ENCODE results near the gene TENM4.

The TENM4 gene

GRCh38 chr11:79353706-79354105 lies 87.1 kb downstream of the TENM4 start:
- Histone ChIP-seq H3K9ac (ENCODE audit: low read depth, low read length) (no peak overlapping the region), H3K4me1 (ENCODE audit: control insufficient read depth, insufficient read depth, low read length) (no peaks in the 10 kb centered on the region)

GRCh38 chr11:79352349-79352703 lies 88.5 kb downstream of the TENM4 start:
- Histone ChIP-seq H3K4me3 (ENCODE audit: low read depth, low read length) (no peak overlapping the region), H3K36me3 (ENCODE audit: control insufficient read depth, insufficient read depth, low read length) (no peaks in the 10 kb centered on the region), H3K9me3 (ENCODE audit: control insufficient read depth, insufficient read depth, low read length) (no peaks in the 10 kb centered on the region), H3K4me1 (ENCODE audit: control insufficient read depth, insufficient read depth, low read length) (no peaks in the 10 kb centered on the region), H3K9ac (ENCODE audit: low read depth, low read length) (no peak overlapping the region), H3K27me3 (ENCODE audit: control insufficient read depth, insufficient read depth, low read length) (no peaks in the 10 kb centered on the region)

More at GRCh38 chr11:79353706-79354105, 87.1 kb downstream of the TENM4 start:
- Histone ChIP-seq H3K9me3 (ENCODE audit: control insufficient read depth, insufficient read depth, low read length) (no peaks in the 10 kb centered on the region), H3K27me3 (ENCODE audit: control insufficient read depth, insufficient read depth, low read length) (no peaks in the 10 kb centered on the region), H3K36me3 (ENCODE audit: control insufficient read depth, insufficient read depth, low read length) (no peaks in the 10 kb centered on the region), H3K4me3 (ENCODE audit: low read depth, low read length) (no peak overlapping the region)

GRCh38 chr11:79348976-79349682 lies 91.7 kb downstream of the TENM4 start:
- Histone ChIP-seq H3K36me3 (ENCODE audit: control insufficient read depth, insufficient read depth, low read length) (no peaks in the 10 kb centered on the region), H3K9ac (ENCODE audit: low read depth, low read length) (no peak overlapping the region), H3K27me3 (ENCODE audit: control insufficient read depth, insufficient read depth, low read length) (no peaks in the 10 kb centered on the region), H3K4me1 (ENCODE audit: control insufficient read depth, insufficient read depth, low read length) (peaks cover 7% of the 10 kb centered on the region), H3K9me3 (ENCODE audit: control insufficient read depth, insufficient read depth, low read length) (no peaks in the 10 kb centered on the region), H3K4me3 (ENCODE audit: low read depth, low read length) (no peak overlapping the region)

GRCh38 chr11:79346021-79346420 lies 94.8 kb downstream of the TENM4 start:
- Histone ChIP-seq H3K4me3 (ENCODE audit: low read depth, low read length) (no peak overlapping the region), H3K36me3 (ENCODE audit: control insufficient read depth, insufficient read depth, low read length) (no peaks in the 10 kb centered on the region), H3K4me1 (ENCODE audit: control insufficient read depth, insufficient read depth, low read length) (peaks cover 8% of the 10 kb centered on the region)

GRCh38 chr11:79344753-79345294 lies 96.0 kb downstream of the TENM4 start:
- Histone ChIP-seq H3K4me1 (ENCODE audit: control insufficient read depth, insufficient read depth, low read length) (peaks cover 8% of the 10 kb centered on the region), H3K9me3 (ENCODE audit: control insufficient read depth, insufficient read depth, low read length) (no peaks in the 10 kb centered on the region), H3K4me3 (ENCODE audit: low read depth, low read length) (no peak overlapping the region), H3K36me3 (ENCODE audit: control insufficient read depth, insufficient read depth, low read length) (no peaks in the 10 kb centered on the region), H3K9ac (ENCODE audit: low read depth, low read length) (no peak overlapping the region), H3K27me3 (ENCODE audit: control insufficient read depth, insufficient read depth, low read length) (no peaks in the 10 kb centered on the region)

More at GRCh38 chr11:79346021-79346420, 94.8 kb downstream of the TENM4 start:
- Histone ChIP-seq H3K9ac (ENCODE audit: low read depth, low read length) (no peak overlapping the region), H3K9me3 (ENCODE audit: control insufficient read depth, insufficient read depth, low read length) (no peaks in the 10 kb centered on the region), H3K27me3 (ENCODE audit: control insufficient read depth, insufficient read depth, low read length) (no peaks in the 10 kb centered on the region)

- H3K9ac ChIP-seq (ENCODE audit: low read depth, low read length) = no peak overlapping the region
- no peaks in the 10 kb centered on the region for H3K9me3 ChIP-seq (ENCODE audit: control insufficient read depth, insufficient read depth, low read length)
- peaks cover 8% of the 10 kb centered on the region for H3K4me1 ChIP-seq (ENCODE audit: control insufficient read depth, insufficient read depth, low read length)
- no peak overlapping the region for H3K4me3 ChIP-seq (ENCODE audit: low read depth, low read length)
- H3K36me3 ChIP-seq (ENCODE audit: control insufficient read depth, insufficient read depth, low read length) = no peaks in the 10 kb centered on the region
- H3K27me3 ChIP-seq (ENCODE audit: control insufficient read depth, insufficient read depth, low read length) = no peaks in the 10 kb centered on the region
Measured at GRCh38 chr11:79342686-79343085, 98.1 kb downstream of the TENM4 start.

GRCh38 chr11:79342236-79342635 lies 98.6 kb downstream of the TENM4 start:
- no peak overlapping the region for H3K4me3 ChIP-seq (ENCODE audit: low read depth, low read length)
- peaks cover 8% of the 10 kb centered on the region for H3K4me1 ChIP-seq (ENCODE audit: control insufficient read depth, insufficient read depth, low read length)
- H3K36me3 ChIP-seq (ENCODE audit: control insufficient read depth, insufficient read depth, low read length) = no peaks in the 10 kb centered on the region
- H3K27me3 ChIP-seq (ENCODE audit: control insufficient read depth, insufficient read depth, low read length) = no peaks in the 10 kb centered on the region
- no peak overlapping the region for H3K9ac ChIP-seq (ENCODE audit: low read depth, low read length)
- H3K9me3 ChIP-seq (ENCODE audit: control insufficient read depth, insufficient read depth, low read length) = no peaks in the 10 kb centered on the region

GRCh38 chr11:79340535-79340934 lies 100.3 kb downstream of the TENM4 start:
- H3K27me3 ChIP-seq (ENCODE audit: control insufficient read depth, insufficient read depth, low read length) = no peaks in the 10 kb centered on the region
- no peaks in the 10 kb centered on the region for H3K36me3 ChIP-seq (ENCODE audit: control insufficient read depth, insufficient read depth, low read length)
- H3K4me1 ChIP-seq (ENCODE audit: control insufficient read depth, insufficient read depth, low read length) = peaks cover 8% of the 10 kb centered on the region
- no peak overlapping the region for H3K4me3 ChIP-seq (ENCODE audit: low read depth, low read length)
- no peaks in the 10 kb centered on the region for H3K9me3 ChIP-seq (ENCODE audit: control insufficient read depth, insufficient read depth, low read length)
- no peak overlapping the region for H3K9ac ChIP-seq (ENCODE audit: low read depth, low read length)

GRCh38 chr11:79336797-79337517 lies 103.9 kb downstream of the TENM4 start:
- no peaks in the 10 kb centered on the region for H3K27me3 ChIP-seq (ENCODE audit: control insufficient read depth, insufficient read depth, low read length)
- H3K9me3 ChIP-seq (ENCODE audit: control insufficient read depth, insufficient read depth, low read length) = no peaks in the 10 kb centered on the region
- H3K4me3 ChIP-seq (ENCODE audit: low read depth, low read length) = no peak overlapping the region
- H3K36me3 ChIP-seq (ENCODE audit: control insufficient read depth, insufficient read depth, low read length) = no peaks in the 10 kb centered on the region
- no peaks in the 10 kb centered on the region for H3K4me1 ChIP-seq (ENCODE audit: control insufficient read depth, insufficient read depth, low read length)
- H3K9ac ChIP-seq (ENCODE audit: low read depth, low read length) = no peak overlapping the region

GRCh38 chr11:79335681-79336080 lies 105.1 kb downstream of the TENM4 start:
- Histone ChIP-seq H3K27me3 (ENCODE audit: control insufficient read depth, insufficient read depth, low read length) (no peaks in the 10 kb centered on the region), H3K36me3 (ENCODE audit: control insufficient read depth, insufficient read depth, low read length) (no peaks in the 10 kb centered on the region), H3K4me1 (ENCODE audit: control insufficient read depth, insufficient read depth, low read length) (peaks cover 8% of the 10 kb centered on the region), H3K4me3 (ENCODE audit: low read depth, low read length) (no peak overlapping the region), H3K9ac (ENCODE audit: low read depth, low read length) (no peak overlapping the region), H3K9me3 (ENCODE audit: control insufficient read depth, insufficient read depth, low read length) (no peaks in the 10 kb centered on the region)

GRCh38 chr11:79333355-79333754 lies 107.5 kb downstream of the TENM4 start:
- Histone ChIP-seq H3K27me3 (ENCODE audit: control insufficient read depth, insufficient read depth, low read length) (no peaks in the 10 kb centered on the region), H3K36me3 (ENCODE audit: control insufficient read depth, insufficient read depth, low read length) (no peaks in the 10 kb centered on the region), H3K4me3 (ENCODE audit: low read depth, low read length) (no peak overlapping the region), H3K9me3 (ENCODE audit: control insufficient read depth, insufficient read depth, low read length) (no peaks in the 10 kb centered on the region), H3K4me1 (ENCODE audit: control insufficient read depth, insufficient read depth, low read length) (peaks cover 10% of the 10 kb centered on the region), H3K9ac (ENCODE audit: low read depth, low read length) (no peak overlapping the region)

- Histone ChIP-seq H3K9me3 (ENCODE audit: control insufficient read depth, insufficient read depth, low read length) (no peaks in the 10 kb centered on the region), H3K27me3 (ENCODE audit: control insufficient read depth, insufficient read depth, low read length) (no peaks in the 10 kb centered on the region)
Measured at GRCh38 chr11:79332017-79332416, 108.8 kb downstream of the TENM4 start.

More at GRCh38 chr11:79332017-79332416, 108.8 kb downstream of the TENM4 start:
- H3K4me3 ChIP-seq (ENCODE audit: low read depth, low read length) = no peak overlapping the region
- H3K36me3 ChIP-seq (ENCODE audit: control insufficient read depth, insufficient read depth, low read length) = no peaks in the 10 kb centered on the region
- H3K4me1 ChIP-seq (ENCODE audit: control insufficient read depth, insufficient read depth, low read length) = peaks cover 10% of the 10 kb centered on the region
- no peak overlapping the region for H3K9ac ChIP-seq (ENCODE audit: low read depth, low read length)

Measured in iPS-15b (cell line).